Calu3 (cell line): Measurements from ENCODE around the gene LAMTOR4. TPM values are rescaled to one million over a fixed set of nuclear protein-coding genes. Genes with fewer than 3 reads are reported as not detected.
A peak's percentile ranks its signal among the peaks of the same experiment; 100 is the strongest.
"Not testable (repeated sequence)": the region's sequence is repeated elsewhere in the genome, so short reads cannot be mapped to it uniquely, and the experiment has no call there.

Experiments
- BruUV-seq: library from RNA; stranded (reverse); fragments of 400-500 nt; replicated peaks from 2 replicates; lab custom pipeline; 2021; lab: Mats Ljungman, UMichigan
- CTCF ChIA-PET: fragments of 300-600 bp; sonication (Branson Sonifier 250); formaldehyde crosslinking; loops from one replicate; lab custom pipeline; 2022; ENCODE audit warnings: antibody characterized with exemption; lab: Charles Lee
- DNase-seq: peaks from one replicate; pipeline ENCODE4 v3.0.0; 2022
- H3K27ac Mint-ChIP-seq: one replicate; pipeline ENCODE4 v1.8.0; 2022; ENCODE audit warnings: mixed read lengths; ENCODE audit not compliant: unreplicated experiment
- H3K27me3 Mint-ChIP-seq: one replicate; pipeline ENCODE4 v1.8.0; 2022; ENCODE audit warnings: mixed read lengths; ENCODE audit not compliant: unreplicated experiment
- H3K36me3 Mint-ChIP-seq: one replicate; pipeline ENCODE4 v1.8.0; 2022; ENCODE audit warnings: mild to moderate bottlenecking, moderate library complexity, mixed read lengths; ENCODE audit not compliant: insufficient read depth, unreplicated experiment
- H3K4me1 Mint-ChIP-seq: one replicate; pipeline ENCODE4 v1.8.0; 2022; ENCODE audit warnings: mild to moderate bottlenecking, low read depth, mixed read lengths; ENCODE audit not compliant: unreplicated experiment
- H3K4me3 Mint-ChIP-seq: one replicate; pipeline ENCODE4 v1.8.0; 2022; ENCODE audit warnings: mild to moderate bottlenecking, low read depth, moderate library complexity, mixed read lengths; ENCODE audit not compliant: unreplicated experiment
- H3K9me3 Mint-ChIP-seq: one replicate; pipeline ENCODE4 v1.8.0; 2022; ENCODE audit warnings: low read depth, mixed read lengths; ENCODE audit not compliant: unreplicated experiment
- CTCF ChIP-seq: fragments of 200-600 bp; IDR thresholded peaks from one replicate; pipeline ENCODE4 v1.8.0; 2022; ENCODE audit warnings: antibody characterized with exemption; ENCODE audit not compliant: unreplicated experiment
- intact Hi-C: fragments of 100-400 bp; cut with micrococcal nuclease; formaldehyde crosslinking; loops from one replicate; pipeline ENCODE4 v1.10.0; 2022; ENCODE audit not compliant: unreplicated experiment
- total RNA-seq: library from RNA; stranded (reverse); gene quantifications from 2 replicates; pipeline ENCODE4 v1.2.3, GENCODE V29; 2022

LAMTOR4 gene
- total RNA-seq, 1 experiment from 2014 or later = 43.6 TPM

- CTCF ChIA-PET = interaction anchor here (0.7 kb wide), 1 partner anchor 29 kb away, joined by 3 read pairs; no protein-coding TSS in a partner anchor
- peaks cover under 1% of the 10 kb centered on the region for H3K36me3 Mint-ChIP-seq
- BruUV-seq = no TSS peak
- intact Hi-C loops = no loop called here
- H3K9me3 Mint-ChIP-seq = no peaks in the 10 kb centered on the region
- H3K4me1 Mint-ChIP-seq = peaks cover 7% of the 10 kb centered on the region
- H3K27ac Mint-ChIP-seq = no peak overlapping the region
- no peak for DNase-seq
- no peaks in the 10 kb centered on the region for H3K27me3 Mint-ChIP-seq
- no peak for TF ChIP-seq CTCF
- no peak overlapping the region for H3K4me3 Mint-ChIP-seq
These were observed 6.3 kb upstream of the LAMTOR4 start for GRCh38 chr7:100142461-100142860.

- CTCF ChIA-PET, DNase-seq, H3K27ac Mint-ChIP-seq, H3K9me3 Mint-ChIP-seq, H3K27me3 Mint-ChIP-seq, H3K4me3 Mint-ChIP-seq, intact Hi-C loops, BruUV-seq: not testable (repeated sequence)
- Mint-ChIP-seq H3K36me3 (peaks cover 20% of the 10 kb centered on the region), H3K4me1 (peaks cover 23% of the 10 kb centered on the region)
These were observed 2.4 kb upstream of the LAMTOR4 start for GRCh38 chr7:100146350-100146749.

GRCh38 chr7:100147278-100147677 is 1.4 kb upstream of the LAMTOR4 start:
- intact Hi-C loops = no loop called here
- Mint-ChIP-seq H3K4me1 (peaks cover 21% of the 10 kb centered on the region), H3K27ac (no peak overlapping the region), H3K36me3 (peaks cover 27% of the 10 kb centered on the region), H3K27me3 (no peaks in the 10 kb centered on the region), H3K9me3 (no peaks in the 10 kb centered on the region), H3K4me3 (no peak overlapping the region)
- BruUV-seq = no TSS peak
- DNase-seq = no peak
- CTCF ChIA-PET = no interaction called here
- no peak for TF ChIP-seq CTCF

GRCh38 chr7:100148225-100148558 is 526 bp upstream of the LAMTOR4 start:
- no peak for TF ChIP-seq CTCF
- intact Hi-C loops = no loop called here
- Mint-ChIP-seq H3K9me3 (no peaks in the 10 kb centered on the region), H3K4me1 (peaks cover 27% of the 10 kb centered on the region), H3K4me3 (peak overlapping the region; percentile 97), H3K27me3 (no peaks in the 10 kb centered on the region), H3K36me3 (peaks cover 33% of the 10 kb centered on the region), H3K27ac (peak overlapping the region; percentile 90)
- CTCF ChIA-PET = interaction anchor here (1.0 to 1.2 kb wide), 2 partner anchors 15 to 19 kb away, joined by 4 read pairs; no protein-coding TSS in a partner anchor
- no peak for DNase-seq
- BruUV-seq = no TSS peak

- CTCF ChIA-PET = no interaction called here
- no peak for DNase-seq
- no peaks in the 10 kb centered on the region for H3K27me3 Mint-ChIP-seq
- intact Hi-C loops = no loop called here
- no peaks in the 10 kb centered on the region for H3K9me3 Mint-ChIP-seq
- TF ChIP-seq CTCF = no peak
- TSS peak; percentile 8 for BruUV-seq
- no peak overlapping the region for H3K27ac Mint-ChIP-seq
- H3K4me1 Mint-ChIP-seq = peaks cover 27% of the 10 kb centered on the region
- H3K36me3 Mint-ChIP-seq = peaks cover 47% of the 10 kb centered on the region
- no peak overlapping the region for H3K4me3 Mint-ChIP-seq
These were observed 3.7 kb downstream of the LAMTOR4 start for GRCh38 chr7:100152404-100152803.
